GM10847 (cell line): ENCODE data around the gene KLHDC7B.
A peak's percentile ranks its signal among the peaks of the same experiment; 100 is the strongest.

ENCODE experiments used
- POLR2A ChIP-seq: IDR thresholded peaks from 2 replicates; pipeline ENCODE4 v1.6.1; 2011; ENCODE audit not compliant: insufficient read length; ENCODE audit errors: extremely low read depth

KLHDC7B gene

DNA sequence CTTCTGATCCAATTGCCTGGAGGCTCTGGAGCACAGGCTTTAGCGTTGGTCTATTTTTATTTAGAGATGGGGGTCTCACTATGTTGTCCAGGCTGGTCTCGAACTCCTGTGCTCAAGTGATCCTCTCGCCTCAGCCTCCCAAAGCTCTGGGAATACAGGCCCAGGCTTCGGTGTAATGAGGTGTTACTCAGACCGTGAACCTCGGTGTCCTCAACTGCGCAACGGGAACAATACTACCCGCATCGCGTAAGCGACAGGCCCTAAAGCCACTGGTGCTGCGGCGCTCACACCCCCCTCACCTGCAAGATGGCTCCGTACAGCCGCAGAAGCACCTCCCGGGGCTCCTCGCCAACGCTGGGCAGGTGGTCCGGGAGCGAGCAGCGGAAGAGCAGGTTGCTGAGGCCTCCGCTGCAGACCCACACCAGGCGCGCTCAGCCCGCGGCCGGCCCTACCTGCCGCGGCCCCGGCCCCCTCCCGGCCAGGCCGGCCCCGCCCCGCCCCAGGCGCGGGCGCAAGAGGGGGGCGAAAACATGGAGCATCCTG is 36.3 kb downstream of the KLHDC7B start:
- no peak for TF ChIP-seq POLR2A

DNA sequence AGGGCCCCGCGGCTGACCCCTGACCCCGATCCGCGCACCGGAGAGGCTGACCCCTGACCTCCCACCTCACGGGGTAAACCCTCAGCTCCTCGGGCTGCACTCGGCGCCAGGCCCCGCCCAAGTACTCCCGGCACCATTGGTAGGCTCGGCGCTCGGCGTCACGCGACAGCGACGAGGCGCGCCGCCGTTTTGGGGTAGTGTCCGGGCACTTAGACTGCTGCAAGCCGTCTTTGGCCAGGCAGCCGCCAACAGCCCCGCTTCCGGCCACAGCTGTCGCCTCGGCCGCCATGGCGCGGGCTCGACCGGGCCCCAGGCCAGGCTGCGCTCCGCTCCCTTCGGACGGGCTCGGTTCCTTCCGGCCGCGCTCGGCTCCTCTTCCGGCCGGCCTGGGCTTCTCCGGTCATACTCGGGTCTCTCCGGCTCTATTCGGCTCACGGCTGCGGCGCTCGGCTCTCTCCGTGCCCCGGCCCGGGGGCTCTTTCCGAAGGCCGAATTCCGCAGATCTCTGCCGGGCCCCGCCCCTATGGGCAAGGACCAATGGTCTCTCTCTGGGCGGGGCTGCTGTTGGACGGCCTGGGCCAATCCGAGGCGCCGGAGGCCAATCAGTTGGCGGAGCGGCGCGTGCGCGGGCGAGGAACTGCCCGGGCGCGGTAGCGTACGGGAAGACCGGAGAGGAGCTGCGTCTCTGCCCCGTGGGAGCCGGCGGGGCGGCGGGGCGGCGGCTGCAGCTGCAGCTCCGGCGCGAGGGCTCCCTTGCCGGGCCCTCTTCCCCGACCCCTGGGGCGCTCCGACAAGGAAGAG is 37.0 kb downstream of the KLHDC7B start, which contains the start of gene CHKB:
Gene CHKB, minus strand, starts transcription at position 357 of the 801 bp plus-strand sequence. Its CDS starts 68 bp downstream, at position 289.
- TF ChIP-seq POLR2A = peak; percentile 77

DNA sequence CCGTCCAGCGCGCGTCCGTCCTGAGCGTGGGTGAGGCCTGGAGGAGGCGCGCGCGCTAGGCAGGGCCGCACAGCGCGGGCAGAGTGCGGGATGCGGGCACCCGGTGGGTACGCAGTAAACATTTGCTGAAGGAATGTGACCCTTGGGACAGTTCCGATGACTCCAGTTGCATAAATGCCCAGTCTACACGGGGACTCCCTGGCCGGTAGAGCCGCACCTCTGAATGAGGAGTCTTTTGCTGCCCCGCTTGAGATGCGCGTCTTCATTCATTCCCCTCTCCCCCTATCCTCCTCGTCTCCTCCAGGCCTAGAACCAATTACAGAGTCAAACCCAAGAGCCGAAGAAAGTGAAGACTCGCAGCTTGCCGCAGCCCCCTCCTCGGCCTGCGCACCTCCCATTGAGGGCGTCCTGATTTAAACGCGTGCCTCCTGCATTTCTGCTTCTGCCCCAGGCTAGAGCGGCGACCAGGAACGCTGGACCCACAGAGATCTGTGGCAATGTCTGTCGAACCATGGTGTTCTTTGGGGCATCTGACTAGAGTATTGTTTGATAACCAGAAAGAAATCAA is 37.7 kb downstream of the KLHDC7B start:
- no peak for TF ChIP-seq POLR2A

DNA sequence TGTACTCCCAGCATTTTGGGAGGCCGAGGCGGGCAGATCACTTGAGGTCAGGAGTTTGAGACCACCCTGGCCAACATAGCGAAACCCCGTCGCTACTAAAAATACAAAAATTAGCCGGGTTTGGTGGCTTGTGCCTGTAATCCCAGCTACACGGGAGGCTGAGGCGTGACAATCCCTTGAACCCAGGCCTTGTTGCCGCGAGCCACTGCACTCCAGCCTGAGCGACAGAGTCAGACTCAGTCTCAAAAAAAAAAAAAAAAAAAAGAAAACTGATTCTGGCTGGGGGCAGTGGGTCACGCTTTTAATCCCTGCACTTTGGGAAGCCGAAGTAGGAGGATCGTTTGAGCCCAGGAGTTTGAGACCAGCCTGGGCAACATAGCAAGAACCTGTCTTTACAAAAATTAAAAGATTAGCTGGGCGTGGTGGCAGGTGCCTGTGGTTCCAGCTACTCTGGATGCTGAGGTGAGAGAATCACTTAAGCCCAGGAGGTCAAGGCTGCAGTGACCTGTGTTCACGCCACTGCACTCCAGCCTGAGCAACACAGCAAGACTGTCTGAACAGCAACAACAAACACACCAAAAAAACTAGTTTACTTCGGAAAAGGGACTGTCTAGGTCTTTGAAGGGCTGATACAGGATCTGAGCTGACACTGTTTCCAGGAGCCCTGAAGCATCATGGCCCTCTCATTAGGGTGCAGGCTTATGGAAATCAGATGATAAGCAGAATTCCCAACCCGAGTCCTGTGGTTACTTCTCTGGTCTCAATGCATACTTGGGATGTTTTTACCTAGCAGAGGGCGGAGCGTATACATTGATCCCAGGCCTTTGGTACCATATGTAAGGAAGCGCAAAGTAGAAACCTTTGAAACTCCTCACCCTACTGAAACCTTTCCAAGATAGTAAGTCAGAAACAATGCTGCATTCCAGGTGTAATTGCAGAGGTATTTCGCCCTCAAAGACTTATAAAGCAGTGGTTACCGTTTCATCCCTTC is 38.7 kb downstream of the KLHDC7B start:
- TF ChIP-seq POLR2A = no peak

GRCh38 chr22:50585238-50585637 is 39.5 kb downstream of the KLHDC7B start:
- TF ChIP-seq POLR2A = no peak

DNA sequence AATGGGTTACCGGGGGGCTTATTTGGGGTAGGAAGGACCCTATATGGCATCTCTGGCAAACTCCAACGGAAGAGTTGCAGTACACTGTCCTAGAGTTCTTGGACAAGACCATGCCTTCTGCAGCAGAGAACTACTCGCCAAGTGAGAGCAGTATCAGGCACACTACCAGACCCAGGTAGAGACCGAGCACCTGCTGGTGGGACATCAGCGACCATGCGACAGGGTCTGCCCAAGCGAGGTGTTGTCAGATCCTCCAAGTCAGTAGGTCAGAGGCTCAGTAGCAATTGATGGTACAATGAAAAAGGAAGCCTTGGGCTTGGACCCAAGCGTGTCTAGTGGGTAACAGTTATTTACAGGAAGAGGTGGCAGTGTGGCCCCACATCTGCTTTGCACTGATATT is 40.1 kb downstream of the KLHDC7B start:
- TF ChIP-seq POLR2A = no peak

DNA sequence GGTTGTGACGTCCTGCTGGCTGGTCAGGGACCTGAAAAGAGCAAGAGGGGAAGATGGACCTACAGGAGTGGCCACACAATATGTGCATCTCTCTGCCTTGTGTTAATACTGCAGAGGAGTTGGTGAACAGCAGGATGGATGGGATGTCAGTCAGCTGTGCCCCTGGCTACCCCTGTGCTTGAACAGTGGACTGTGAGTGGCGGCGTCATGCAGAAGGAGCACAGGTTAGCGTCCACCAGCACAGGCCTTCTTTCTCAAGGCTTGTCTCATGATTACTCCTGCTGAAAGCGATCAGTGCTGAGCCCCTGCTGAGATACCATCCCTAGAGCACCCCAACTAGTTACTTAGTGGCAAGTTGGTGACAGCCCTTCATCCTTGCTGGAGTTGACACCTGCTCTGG is 40.7 kb downstream of the KLHDC7B start:
- TF ChIP-seq POLR2A = no peak

GRCh38 chr22:50587407-50587806 is 41.7 kb downstream of the KLHDC7B start:
- TF ChIP-seq POLR2A = no peak

DNA sequence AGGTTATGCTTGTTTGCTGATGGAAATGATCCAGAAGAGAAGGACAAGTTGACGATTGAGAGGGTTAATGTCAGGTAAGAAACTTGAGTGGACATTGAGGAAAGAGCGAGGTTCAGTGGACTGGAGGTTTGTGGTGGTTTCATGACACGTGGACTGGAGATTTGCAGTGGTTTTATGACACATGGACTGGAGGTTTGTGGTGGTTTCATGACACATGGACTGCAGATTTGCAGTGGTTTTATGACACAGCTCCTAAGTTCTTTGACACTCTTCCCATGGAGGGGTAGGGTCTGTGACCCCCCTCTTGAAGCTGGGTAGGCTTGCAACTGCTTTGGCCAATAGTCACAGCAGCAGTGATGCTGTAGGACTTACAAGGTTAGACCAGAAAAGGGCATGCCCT is 49.5 kb downstream of the KLHDC7B start:
- TF ChIP-seq POLR2A = no peak

GRCh38 chr22:50597097-50597496 is 51.4 kb downstream of the KLHDC7B start:
- no peak for TF ChIP-seq POLR2A

DNA sequence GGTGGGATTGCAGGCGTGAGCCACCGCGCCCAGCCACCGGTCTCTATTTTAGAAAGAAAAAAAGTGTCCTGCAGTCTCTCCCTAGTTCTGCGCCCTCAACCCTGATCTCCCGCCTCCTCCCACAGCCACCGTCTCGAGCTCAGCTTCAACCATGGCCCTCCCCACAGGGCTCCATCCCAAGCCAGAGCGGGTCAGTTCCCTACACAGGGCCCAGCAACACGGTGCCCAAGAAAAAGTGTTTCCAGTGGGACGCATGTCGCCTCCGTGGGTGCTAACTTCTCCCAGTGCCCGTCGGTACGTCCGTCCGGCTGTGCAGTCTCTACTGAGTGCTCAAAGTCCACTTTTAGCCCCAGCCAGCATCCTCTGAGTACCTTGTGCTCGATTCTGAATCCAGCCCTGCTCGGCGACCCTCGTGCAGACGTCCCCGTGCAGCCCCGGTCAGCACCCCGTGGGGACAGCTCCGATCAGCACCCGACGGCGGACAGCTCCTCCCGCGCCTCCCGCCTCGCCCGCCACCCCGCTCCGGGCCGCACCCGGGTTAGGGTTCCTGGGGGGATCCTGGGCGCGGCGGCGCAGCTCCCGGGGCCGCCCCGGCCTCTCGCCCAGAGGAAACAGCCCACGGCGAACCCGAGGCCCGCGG is 54.2 kb downstream of the KLHDC7B start:
- TF ChIP-seq POLR2A = no peak

GRCh38 chr22:50600538-50600937 is 54.8 kb downstream of the KLHDC7B start, which contains the start of gene MAPK8IP2:
MAPK8IP2 (plus strand) TSS chr22:50600793; CDS start chr22:50600819, 26 bp downstream.
- no peak for TF ChIP-seq POLR2A
